ENCODE measurements around the gene SMAD4.

The SMAD4 gene

GRCh38 chr18:51122266-51123045 is 92.4 kb downstream of the SMAD4 start:
- Histone ChIP-seq H3K27ac (ENCODE audit: insufficient read depth, low read length, poor library complexity, severe bottlenecking) (no peak overlapping the region), H3K9me3 (ENCODE audit: control insufficient read depth, low read length) (no peaks in the 10 kb centered on the region), H3K4me3 (ENCODE audit: insufficient read depth, low read depth, low read length, poor library complexity, severe bottlenecking) (no peak overlapping the region), H3K27me3 (replicated peaks; ENCODE audit: control insufficient read depth, insufficient read depth, low read length, poor library complexity, severe bottlenecking) (no peaks in the 10 kb centered on the region), H3K36me3 (ENCODE audit: control insufficient read depth, insufficient read depth, low read length) (no peaks in the 10 kb centered on the region), H3K4me1 (ENCODE audit: control insufficient read depth, insufficient read depth, low read length, poor library complexity, severe bottlenecking) (no peaks in the 10 kb centered on the region)
- no peak for DNase-seq

DNA sequence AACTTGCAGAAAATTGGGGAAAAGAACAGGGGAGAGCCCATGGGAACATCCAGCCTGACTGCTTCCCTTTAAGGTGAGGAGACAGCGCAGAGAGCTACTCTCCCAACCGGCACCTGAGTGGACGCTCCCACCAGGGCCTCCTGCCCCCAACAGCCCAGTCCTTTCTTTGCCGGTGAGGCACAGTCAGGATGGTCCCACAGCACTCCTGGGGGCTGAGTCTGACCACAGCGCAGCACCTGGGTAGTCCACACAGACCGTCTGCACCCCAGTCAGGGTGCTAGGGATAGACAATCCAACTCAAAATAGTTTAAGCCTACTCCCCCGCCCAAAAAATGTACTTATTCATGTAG is 93.0 kb downstream of the SMAD4 start:
- Histone ChIP-seq H3K36me3 (ENCODE audit: control insufficient read depth, insufficient read depth, low read length) (no peaks in the 10 kb centered on the region), H3K4me3 (ENCODE audit: insufficient read depth, low read depth, low read length, poor library complexity, severe bottlenecking) (no peak overlapping the region), H3K9me3 (ENCODE audit: control insufficient read depth, low read length) (no peaks in the 10 kb centered on the region), H3K4me1 (ENCODE audit: control insufficient read depth, insufficient read depth, low read length, poor library complexity, severe bottlenecking) (no peaks in the 10 kb centered on the region), H3K27ac (ENCODE audit: insufficient read depth, low read length, poor library complexity, severe bottlenecking) (no peak overlapping the region), H3K27me3 (replicated peaks; ENCODE audit: control insufficient read depth, insufficient read depth, low read length, poor library complexity, severe bottlenecking) (no peaks in the 10 kb centered on the region)
- no peak for DNase-seq

GRCh38 chr18:51123481-51123880 is 93.5 kb downstream of the SMAD4 start:
- no peaks in the 10 kb centered on the region for H3K4me1 ChIP-seq (ENCODE audit: control insufficient read depth, insufficient read depth, low read length, poor library complexity, severe bottlenecking)
- no peak overlapping the region for H3K27ac ChIP-seq (ENCODE audit: insufficient read depth, low read length, poor library complexity, severe bottlenecking)
- H3K4me3 ChIP-seq (ENCODE audit: insufficient read depth, low read depth, low read length, poor library complexity, severe bottlenecking): no peak overlapping the region
- no peaks in the 10 kb centered on the region for H3K27me3 ChIP-seq (replicated peaks; ENCODE audit: control insufficient read depth, insufficient read depth, low read length, poor library complexity, severe bottlenecking)
- H3K36me3 ChIP-seq (ENCODE audit: control insufficient read depth, insufficient read depth, low read length): no peaks in the 10 kb centered on the region
- DNase-seq: no peak
- no peaks in the 10 kb centered on the region for H3K9me3 ChIP-seq (ENCODE audit: control insufficient read depth, low read length)

GRCh38 chr18:51123936-51124486 is 94.0 kb downstream of the SMAD4 start:
- Histone ChIP-seq H3K36me3 (ENCODE audit: control insufficient read depth, insufficient read depth, low read length) (no peaks in the 10 kb centered on the region), H3K4me3 (ENCODE audit: insufficient read depth, low read depth, low read length, poor library complexity, severe bottlenecking) (no peak overlapping the region), H3K4me1 (ENCODE audit: control insufficient read depth, insufficient read depth, low read length, poor library complexity, severe bottlenecking) (no peaks in the 10 kb centered on the region), H3K9me3 (ENCODE audit: control insufficient read depth, low read length) (no peaks in the 10 kb centered on the region), H3K27me3 (replicated peaks; ENCODE audit: control insufficient read depth, insufficient read depth, low read length, poor library complexity, severe bottlenecking) (no peaks in the 10 kb centered on the region), H3K27ac (ENCODE audit: insufficient read depth, low read length, poor library complexity, severe bottlenecking) (no peak overlapping the region)
- DNase-seq: no peak

- H3K4me1 ChIP-seq (ENCODE audit: control insufficient read depth, insufficient read depth, low read length, poor library complexity, severe bottlenecking): no peaks in the 10 kb centered on the region
- no peaks in the 10 kb centered on the region for H3K27me3 ChIP-seq (replicated peaks; ENCODE audit: control insufficient read depth, insufficient read depth, low read length, poor library complexity, severe bottlenecking)
- H3K4me3 ChIP-seq (ENCODE audit: insufficient read depth, low read depth, low read length, poor library complexity, severe bottlenecking): no peak overlapping the region
- no peak overlapping the region for H3K27ac ChIP-seq (ENCODE audit: insufficient read depth, low read length, poor library complexity, severe bottlenecking)
- H3K36me3 ChIP-seq (ENCODE audit: control insufficient read depth, insufficient read depth, low read length): no peaks in the 10 kb centered on the region
- H3K9me3 ChIP-seq (ENCODE audit: control insufficient read depth, low read length): no peaks in the 10 kb centered on the region
- DNase-seq: no peak
These were observed 96.0 kb downstream of the SMAD4 start for GRCh38 chr18:51125976-51126375.

- Histone ChIP-seq H3K4me1 (ENCODE audit: control insufficient read depth, insufficient read depth, low read length, poor library complexity, severe bottlenecking) (no peaks in the 10 kb centered on the region), H3K9me3 (ENCODE audit: control insufficient read depth, low read length) (no peaks in the 10 kb centered on the region), H3K27ac (ENCODE audit: insufficient read depth, low read length, poor library complexity, severe bottlenecking) (no peak overlapping the region), H3K4me3 (ENCODE audit: insufficient read depth, low read depth, low read length, poor library complexity, severe bottlenecking) (no peak overlapping the region), H3K27me3 (replicated peaks; ENCODE audit: control insufficient read depth, insufficient read depth, low read length, poor library complexity, severe bottlenecking) (no peaks in the 10 kb centered on the region), H3K36me3 (ENCODE audit: control insufficient read depth, insufficient read depth, low read length) (no peaks in the 10 kb centered on the region)
- DNase-seq: no peak
These were observed 97.7 kb downstream of the SMAD4 start for GRCh38 chr18:51127664-51128063.

DNA sequence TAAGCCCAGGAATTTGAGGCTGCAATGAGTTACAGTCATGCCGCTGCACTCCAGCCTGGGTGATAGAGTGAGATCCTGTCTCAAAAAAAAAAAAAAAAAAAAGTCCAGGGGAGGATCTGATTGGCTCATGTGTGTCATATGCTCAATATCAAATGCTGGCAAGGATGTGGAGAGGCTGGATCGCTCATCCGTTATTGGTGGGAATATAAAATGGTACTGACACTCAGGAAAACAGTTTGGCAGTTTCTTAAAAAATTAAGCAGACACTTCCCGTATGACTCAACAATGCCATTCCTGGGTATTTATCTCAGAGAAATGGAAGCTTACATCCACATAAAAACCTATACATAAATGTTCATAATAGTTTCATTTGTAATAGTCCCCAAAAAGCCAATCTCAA is 98.5 kb downstream of the SMAD4 start:
- Histone ChIP-seq H3K4me1 (ENCODE audit: control insufficient read depth, insufficient read depth, low read length, poor library complexity, severe bottlenecking) (no peaks in the 10 kb centered on the region), H3K27ac (ENCODE audit: insufficient read depth, low read length, poor library complexity, severe bottlenecking) (no peak overlapping the region), H3K4me3 (ENCODE audit: insufficient read depth, low read depth, low read length, poor library complexity, severe bottlenecking) (no peak overlapping the region), H3K36me3 (ENCODE audit: control insufficient read depth, insufficient read depth, low read length) (no peaks in the 10 kb centered on the region), H3K9me3 (ENCODE audit: control insufficient read depth, low read length) (no peaks in the 10 kb centered on the region), H3K27me3 (replicated peaks; ENCODE audit: control insufficient read depth, insufficient read depth, low read length, poor library complexity, severe bottlenecking) (no peaks in the 10 kb centered on the region)
- DNase-seq: no peak

GRCh38 chr18:51132256-51132935 is 102.4 kb downstream of the SMAD4 start:
- Histone ChIP-seq H3K36me3 (ENCODE audit: control insufficient read depth, insufficient read depth, low read length) (no peaks in the 10 kb centered on the region), H3K9me3 (ENCODE audit: control insufficient read depth, low read length) (no peaks in the 10 kb centered on the region), H3K4me3 (ENCODE audit: insufficient read depth, low read depth, low read length, poor library complexity, severe bottlenecking) (no peak overlapping the region), H3K4me1 (ENCODE audit: control insufficient read depth, insufficient read depth, low read length, poor library complexity, severe bottlenecking) (no peaks in the 10 kb centered on the region), H3K27me3 (replicated peaks; ENCODE audit: control insufficient read depth, insufficient read depth, low read length, poor library complexity, severe bottlenecking) (no peaks in the 10 kb centered on the region), H3K27ac (ENCODE audit: insufficient read depth, low read length, poor library complexity, severe bottlenecking) (no peak overlapping the region)
- no peak for DNase-seq

DNA sequence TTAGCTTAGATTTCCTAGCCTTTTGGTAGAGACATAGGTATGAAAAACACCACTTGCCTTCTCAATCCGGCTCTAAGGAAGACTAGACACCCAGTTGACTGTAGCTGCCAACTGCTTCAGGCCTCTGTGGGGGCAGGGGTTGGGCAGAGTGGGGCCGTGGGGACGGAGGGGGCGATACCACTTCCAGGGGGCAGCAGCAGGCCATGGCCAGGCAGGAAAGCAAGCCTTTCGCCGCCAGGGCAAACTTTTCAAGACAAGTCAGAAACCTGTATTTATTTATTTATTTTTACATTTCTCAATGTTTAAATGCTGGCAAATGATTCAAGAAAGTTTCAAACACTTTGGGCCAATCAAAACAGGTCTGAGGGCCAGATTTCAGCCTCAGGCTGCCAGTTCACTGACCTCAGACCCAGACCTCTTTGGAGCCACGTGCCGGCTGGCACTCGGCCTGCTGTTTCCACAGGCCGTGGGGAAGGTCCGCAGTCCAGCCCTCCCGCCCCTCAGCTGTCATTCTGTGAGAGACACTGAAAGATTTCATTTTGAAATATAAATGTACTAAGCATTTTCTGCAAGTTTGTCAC is 103.7 kb downstream of the SMAD4 start:
- no peak for DNase-seq
- H3K27ac ChIP-seq (ENCODE audit: insufficient read depth, low read length, poor library complexity, severe bottlenecking): no peak overlapping the region
- no peaks in the 10 kb centered on the region for H3K36me3 ChIP-seq (ENCODE audit: control insufficient read depth, insufficient read depth, low read length)
- H3K27me3 ChIP-seq (replicated peaks; ENCODE audit: control insufficient read depth, insufficient read depth, low read length, poor library complexity, severe bottlenecking): no peaks in the 10 kb centered on the region
- no peaks in the 10 kb centered on the region for H3K9me3 ChIP-seq (ENCODE audit: control insufficient read depth, low read length)
- no peak overlapping the region for H3K4me3 ChIP-seq (ENCODE audit: insufficient read depth, low read depth, low read length, poor library complexity, severe bottlenecking)
- no peaks in the 10 kb centered on the region for H3K4me1 ChIP-seq (ENCODE audit: control insufficient read depth, insufficient read depth, low read length, poor library complexity, severe bottlenecking)

Data from effector memory CD4-positive, alpha-beta T cell (primary cell).